ENCODE data around the gene FSCN2.

GRCh38 chr17:81543756-81544155, 15.6 kb downstream of the FSCN2 start:
- TF ChIP-seq CTCF (conservative IDR thresholded peaks at IDR 0.05; ENCODE audit: low read depth in 2 of 2) (no peak), POLR2AphosphoS5 (IDR thresholded peaks at IDR 0.05; ENCODE audit: low read depth) (no peak), NANOG (IDR thresholded peaks at IDR 0.05; ENCODE audit: borderline replicate concordance) (no peak), ZNF114 (CRISPR knock-in tag; IDR thresholded peaks at IDR 0.05) (no peak), EZH2 (IDR thresholded peaks at IDR 0.05; ENCODE audit: low read depth, unreplicated experiment) (no peak), JUNB (IDR thresholded peaks at IDR 0.05; ENCODE audit: unreplicated experiment) (no peak)
- TF ChIP-seq, protein P1, sequence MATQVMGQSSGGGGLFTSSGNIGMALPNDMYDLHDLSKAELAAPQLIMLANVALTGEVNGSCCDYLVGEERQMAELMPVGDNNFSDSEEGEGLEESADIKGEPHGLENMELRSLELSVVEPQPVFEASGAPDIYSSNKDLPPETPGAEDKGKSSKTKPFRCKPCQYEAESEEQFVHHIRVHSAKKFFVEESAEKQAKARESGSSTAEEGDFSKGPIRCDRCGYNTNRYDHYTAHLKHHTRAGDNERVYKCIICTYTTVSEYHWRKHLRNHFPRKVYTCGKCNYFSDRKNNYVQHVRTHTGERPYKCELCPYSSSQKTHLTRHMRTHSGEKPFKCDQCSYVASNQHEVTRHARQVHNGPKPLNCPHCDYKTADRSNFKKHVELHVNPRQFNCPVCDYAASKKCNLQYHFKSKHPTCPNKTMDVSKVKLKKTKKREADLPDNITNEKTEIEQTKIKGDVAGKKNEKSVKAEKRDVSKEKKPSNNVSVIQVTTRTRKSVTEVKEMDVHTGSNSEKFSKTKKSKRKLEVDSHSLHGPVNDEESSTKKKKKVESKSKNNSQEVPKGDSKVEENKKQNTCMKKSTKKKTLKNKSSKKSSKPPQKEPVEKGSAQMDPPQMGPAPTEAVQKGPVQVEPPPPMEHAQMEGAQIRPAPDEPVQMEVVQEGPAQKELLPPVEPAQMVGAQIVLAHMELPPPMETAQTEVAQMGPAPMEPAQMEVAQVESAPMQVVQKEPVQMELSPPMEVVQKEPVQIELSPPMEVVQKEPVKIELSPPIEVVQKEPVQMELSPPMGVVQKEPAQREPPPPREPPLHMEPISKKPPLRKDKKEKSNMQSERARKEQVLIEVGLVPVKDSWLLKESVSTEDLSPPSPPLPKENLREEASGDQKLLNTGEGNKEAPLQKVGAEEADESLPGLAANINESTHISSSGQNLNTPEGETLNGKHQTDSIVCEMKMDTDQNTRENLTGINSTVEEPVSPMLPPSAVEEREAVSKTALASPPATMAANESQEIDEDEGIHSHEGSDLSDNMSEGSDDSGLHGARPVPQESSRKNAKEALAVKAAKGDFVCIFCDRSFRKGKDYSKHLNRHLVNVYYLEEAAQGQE (IDR thresholded peaks at IDR 0.05; ENCODE audit: unreplicated experiment): no peak
- TF ChIP-seq, protein P2, sequence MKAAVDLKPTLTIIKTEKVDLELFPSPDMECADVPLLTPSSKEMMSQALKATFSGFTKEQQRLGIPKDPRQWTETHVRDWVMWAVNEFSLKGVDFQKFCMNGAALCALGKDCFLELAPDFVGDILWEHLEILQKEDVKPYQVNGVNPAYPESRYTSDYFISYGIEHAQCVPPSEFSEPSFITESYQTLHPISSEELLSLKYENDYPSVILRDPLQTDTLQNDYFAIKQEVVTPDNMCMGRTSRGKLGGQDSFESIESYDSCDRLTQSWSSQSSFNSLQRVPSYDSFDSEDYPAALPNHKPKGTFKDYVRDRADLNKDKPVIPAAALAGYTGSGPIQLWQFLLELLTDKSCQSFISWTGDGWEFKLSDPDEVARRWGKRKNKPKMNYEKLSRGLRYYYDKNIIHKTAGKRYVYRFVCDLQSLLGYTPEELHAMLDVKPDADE (IDR thresholded peaks at IDR 0.05): no peak
